H1 (cell line): Measurements from ENCODE around the gene MYH10. TPM values are rescaled to one million over a fixed set of nuclear protein-coding genes. Genes with fewer than 3 reads are reported as not detected.

ENCODE experiments used
- CTCF ChIA-PET: fragments of 300-600 bp; sonication (Branson Sonifier 250); formaldehyde crosslinking; loops from one replicate; lab custom pipeline; 2021; ENCODE audit not compliant: partially characterized antibody; lab: Charles Lee
- POLR2A ChIA-PET: fragments of 300-600 bp; sonication (Branson Sonifier 250); formaldehyde crosslinking; loops from one replicate; lab custom pipeline; 2021; ENCODE audit warnings: inconsistent platforms; ENCODE audit not compliant: partially characterized antibody; lab: Charles Lee
- DNase-seq, 2 experiments: peaks; one replicate each; pipeline versions ENCODE4 v3.0.0 to v3.0.0-alpha.2; 2010 to 2022; ENCODE audit warnings: low spot score in 2 of 2, low read depth in 1 of 2, mixed read lengths in 1 of 2
- FAIRE-seq: peaks from 2 replicates; lab custom pipeline; 2011; peaks lifted over from hg19 to GRCh38; lab: Jason Lieb, UNC
- H2AFZ ChIP-seq: 2 replicates; pipeline ENCODE4 v1.8.1; 2012; ENCODE audit warnings: low read length, inconsistent platforms
- H2AK5ac ChIP-seq: 2 replicates; pipeline ENCODE4 v1.6.1; 2013; ENCODE audit warnings: low read depth, low read length
- H2BK120ac ChIP-seq: replicated peaks from 2 replicates; pipeline ENCODE3; 2013; ENCODE audit warnings: low read depth, low read length, inconsistent platforms
- H2BK12ac ChIP-seq: 2 replicates; pipeline ENCODE4 v1.6.1; 2013; ENCODE audit warnings: low read depth, low read length
- H2BK15ac ChIP-seq: 2 replicates; pipeline ENCODE4 v1.6.1; 2013; ENCODE audit warnings: low read length
- H2BK20ac ChIP-seq: 2 replicates; pipeline ENCODE4 v1.6.1; 2013; ENCODE audit warnings: low read length
- H2BK5ac ChIP-seq: 2 replicates; pipeline ENCODE4 v1.6.1; 2013; ENCODE audit warnings: low read depth, low read length
- H3K14ac ChIP-seq: 2 replicates; pipeline ENCODE4 v1.6.1; 2013; ENCODE audit warnings: inconsistent platforms; ENCODE audit not compliant: insufficient read length
- H3K18ac ChIP-seq: 2 replicates; pipeline ENCODE4 v1.6.1; 2013; ENCODE audit warnings: low read length; ENCODE audit errors: extremely low read depth
- H3K23ac ChIP-seq: 2 replicates; pipeline ENCODE4 v1.6.1; 2013; ENCODE audit warnings: inconsistent platforms; ENCODE audit not compliant: insufficient read length
- H3K23me2 ChIP-seq: 2 replicates; pipeline ENCODE4 v1.6.1; 2013; ENCODE audit warnings: low read depth, low read length
- H3K27ac ChIP-seq: 2 replicates; pipeline ENCODE4 v1.6.1; 2011; ENCODE audit warnings: low read depth, low read length, inconsistent platforms
- H3K27me3 ChIP-seq, 4 experiments: replicated peaks in 1 of 4; 1 replicate in 1 of 4; 2 replicates in 3 of 4; pipeline versions ENCODE4 v1.6.1 to v1.8.1; 2011 to 2013; ENCODE audit warnings: low read length in 3 of 4, mild to moderate bottlenecking in 3 of 4, inconsistent platforms in 2 of 4, mixed read lengths in 2 of 4, moderate library complexity in 1 of 4; ENCODE audit not compliant: control insufficient read depth in 3 of 4, insufficient read depth in 3 of 4; ENCODE audit errors: extremely low read depth in 1 of 4
- H3K36me3 ChIP-seq, 4 experiments: 2 replicates each; pipeline versions ENCODE4 v1.6.1 to v1.8.1; 2011 to 2013; ENCODE audit warnings: mild to moderate bottlenecking in 4 of 4, low read length in 3 of 4, moderate library complexity in 2 of 4, control low read depth in 1 of 4, inconsistent platforms in 1 of 4; ENCODE audit not compliant: insufficient read depth in 4 of 4, control insufficient read depth in 2 of 4
- H3K4ac ChIP-seq: replicated peaks from 2 replicates; pipeline ENCODE3; 2013; ENCODE audit warnings: low read length, low read depth, mixed read lengths, inconsistent platforms; ENCODE audit not compliant: insufficient read length
- H3K4me1 ChIP-seq, 4 experiments: replicated peaks in 1 of 4; 1 replicate in 1 of 4; 2 replicates in 3 of 4; pipeline versions ENCODE4 v1.6.1 to v1.8.1; 2011 to 2013; ENCODE audit warnings: low read length in 3 of 4, inconsistent platforms in 2 of 4, mixed read lengths in 1 of 4; ENCODE audit not compliant: insufficient read depth in 4 of 4, control insufficient read depth in 3 of 4
- H3K4me2 ChIP-seq, 2 experiments: 2 replicates each; pipeline versions ENCODE4 v1.6.1 to v1.8.1; 2011 to 2013; ENCODE audit warnings: low read depth in 2 of 2, low read length in 2 of 2, control low read depth in 1 of 2, inconsistent platforms in 1 of 2, mild to moderate bottlenecking in 1 of 2; ENCODE audit not compliant: insufficient read depth in 1 of 2
- H3K4me3 ChIP-seq, 4 experiments: fragments of 200-600, 300-600 bp in 1 of 4; sonication (generic), shearing (Covaris generic), sonication (Bioruptor Twin) in 1 of 4; 2 replicates each; pipeline versions ENCODE4 v1.5.1 to v1.8.1; 2011 to 2016; ENCODE audit warnings: low read length in 4 of 4, low read depth in 3 of 4, control low read depth in 2 of 4, inconsistent platforms in 2 of 4, mild to moderate bottlenecking in 2 of 4, mixed read lengths in 1 of 4, moderate library complexity in 1 of 4; ENCODE audit not compliant: insufficient read depth in 2 of 4; ENCODE audit errors: extremely low read depth in 1 of 4
- H3K56ac ChIP-seq: replicated peaks from 2 replicates; pipeline ENCODE3; 2013; ENCODE audit warnings: low read depth, mild to moderate bottlenecking, mixed read lengths, low read length, inconsistent platforms; ENCODE audit not compliant: insufficient read length
- H3K79me1 ChIP-seq: 2 replicates; pipeline ENCODE4 v1.6.1; 2013; ENCODE audit warnings: low read depth, low read length, control low read depth
- H3K79me2 ChIP-seq, 2 experiments: 2 replicates each; pipeline versions ENCODE4 v1.6.1 to v1.8.1; 2012 to 2013; ENCODE audit warnings: low read length in 2 of 2, mild to moderate bottlenecking in 2 of 2, inconsistent platforms in 1 of 2; ENCODE audit not compliant: insufficient read depth in 2 of 2, control insufficient read depth in 1 of 2
- H3K9ac ChIP-seq, 4 experiments: replicated peaks in 1 of 4; 1 replicate in 1 of 4; 2 replicates in 3 of 4; pipeline versions ENCODE4 v1.6.1 to v1.8.1; 2011 to 2013; ENCODE audit warnings: low read depth in 3 of 4, low read length in 3 of 4, control low read depth in 2 of 4, mild to moderate bottlenecking in 2 of 4, moderate library complexity in 2 of 4, inconsistent platforms in 1 of 4; ENCODE audit errors: extremely low read depth in 1 of 4
- H3K9me3 ChIP-seq, 2 experiments: 2 replicates each; pipeline versions ENCODE4 v1.6.1 to v1.8.1; 2012 to 2013; ENCODE audit warnings: mild to moderate bottlenecking in 2 of 2, moderate library complexity in 2 of 2, control low read depth in 1 of 2, inconsistent platforms in 1 of 2, low read depth in 1 of 2, low read length in 1 of 2, mixed read lengths in 1 of 2; ENCODE audit not compliant: insufficient read depth in 2 of 2
- H4K20me1 ChIP-seq, 2 experiments: replicated peaks in 1 of 2; 2 replicates each; pipeline versions ENCODE3 to v1.8.1; 2011 to 2013; ENCODE audit warnings: inconsistent platforms in 2 of 2, low read length in 2 of 2, mild to moderate bottlenecking in 1 of 2; ENCODE audit not compliant: insufficient read depth in 2 of 2, control insufficient read depth in 1 of 2
- H4K5ac ChIP-seq: 2 replicates; pipeline ENCODE4 v1.6.1; 2013; ENCODE audit warnings: low read length, low read depth, mixed read lengths, inconsistent platforms; ENCODE audit not compliant: insufficient read length
- H4K8ac ChIP-seq: 2 replicates; pipeline ENCODE4 v1.8.0; 2013; ENCODE audit warnings: mild to moderate bottlenecking, moderate library complexity, low read length, inconsistent platforms; ENCODE audit not compliant: insufficient read depth; ENCODE audit errors: extremely low read depth
- H4K91ac ChIP-seq: replicated peaks from 2 replicates; pipeline ENCODE3; 2013; ENCODE audit warnings: low read length, mixed read lengths, inconsistent platforms; ENCODE audit not compliant: insufficient read length
- CEBPB ChIP-seq: IDR thresholded peaks from 2 replicates; pipeline ENCODE4 v1.6.1; 2012; ENCODE audit warnings: low read depth, low read length
- JUN ChIP-seq: IDR thresholded peaks from 2 replicates; pipeline ENCODE4 v1.6.1; 2011; ENCODE audit warnings: low read depth, mild to moderate bottlenecking, improper control_type of control experiment, low read length
- KDM1A ChIP-seq: fragments of 200-600, 300-600 bp; sonication (generic); IDR thresholded peaks from 2 replicates; pipeline ENCODE4 v1.7.1; 2016; ENCODE audit warnings: mild to moderate bottlenecking, low read length, borderline replicate concordance
- KDM5A ChIP-seq: fragments of 200-600 bp; IDR thresholded peaks from 2 replicates; pipeline ENCODE4 v1.7.1; 2012; ENCODE audit warnings: mild to moderate bottlenecking, low read length, inconsistent platforms, mixed read lengths
- MAFK ChIP-seq: IDR thresholded peaks from 2 replicates; pipeline ENCODE4 v1.6.1; 2012; ENCODE audit warnings: low read depth, mild to moderate bottlenecking, improper control_type of control experiment, low read length
- PHF8 ChIP-seq: fragments of 200-600 bp; sonication (generic); conservative IDR thresholded peaks from 2 replicates; pipeline ENCODE4 v1.7.1; 2012; ENCODE audit warnings: low read depth, mild to moderate bottlenecking, inconsistent platforms, low read length, moderate library complexity
- POLR2AphosphoS5 ChIP-seq: IDR thresholded peaks from 2 replicates; pipeline ENCODE4 v1.6.1; 2011; ENCODE audit warnings: low read depth, low read length
- RNF2 ChIP-seq: fragments of 200-900, 300-1000 bp; sonication (generic); IDR thresholded peaks from 2 replicates; pipeline ENCODE4 v1.7.1; 2016; ENCODE audit warnings: borderline replicate concordance, low read depth, mild to moderate bottlenecking, antibody characterized with exemption, low read length; ENCODE audit not compliant: poor library complexity, severe bottlenecking; ENCODE audit errors: missing control alignments
- RXRA ChIP-seq: IDR thresholded peaks from 2 replicates; pipeline ENCODE4 v1.6.1; 2011; ENCODE audit warnings: low read depth, mild to moderate bottlenecking, low read length, moderate library complexity; ENCODE audit not compliant: insufficient read depth
- SIRT6 ChIP-seq: IDR thresholded peaks from one replicate; pipeline ENCODE4 v1.7.1; 2012; ENCODE audit warnings: low read length, inconsistent platforms
- SRF ChIP-seq: IDR thresholded peaks from 2 replicates; pipeline ENCODE4 v1.6.1; 2011; ENCODE audit warnings: mild to moderate bottlenecking, low read depth, low read length, moderate library complexity
- SUZ12 ChIP-seq: fragments of 200-600 bp; sonication (generic); IDR thresholded peaks from 2 replicates; pipeline ENCODE4 v1.6.1; 2012; ENCODE audit warnings: mild to moderate bottlenecking, inconsistent platforms, low read length, moderate library complexity, mixed read lengths
- TBP ChIP-seq: IDR thresholded peaks from 2 replicates; pipeline ENCODE4 v1.6.1; 2011; ENCODE audit warnings: low read depth, low read length, improper control_type of control experiment
- TCF12 ChIP-seq: IDR thresholded peaks from 2 replicates; pipeline ENCODE4 v1.6.1; 2011; ENCODE audit warnings: low read depth, mild to moderate bottlenecking, low read length
- WGBS, 2 experiments: shearing (Covaris generic) in 1 of 2; methylation state at CpG; one replicate each; pipeline versions ENCODE4 v1.1.6 to v1.1.7; 2013 to 2015; ENCODE audit warnings: low lambda C conversion rate in 2 of 2, mixed read lengths in 2 of 2, inconsistent platforms in 1 of 2, low coverage in 1 of 2, missing lambda C conversion rate in 1 of 2; ENCODE audit not compliant: insufficient replicate concordance in 2 of 2, insufficient coverage in 1 of 2, insufficient read length in 1 of 2; ENCODE audit errors: extremely low coverage in 1 of 2, missing lambda C conversion rate in 1 of 2; 5-methylcytosine and 5-hydroxymethylcytosine counted together
- polyA plus RNA-seq, 7 experiments: library from polyadenylated mRNA; depleted of rRNA in 3 of 7; stranded (reverse) in 5 of 7; unstranded in 2 of 7; fragments of >200 nt in 5 of 7; fragments of 200-250 nt in 2 of 7; gene quantifications; 1 replicate in 5 of 7; 2 replicates in 1 of 7; 4 replicates in 1 of 7; pipeline versions ENCODE4 v1.2.1 to v1.2.3, GENCODE V29; 2011 to 2013; ENCODE audit warnings: missing spikeins in 2 of 7, mixed read lengths in 2 of 7
- total RNA-seq: library from RNA; stranded (reverse); fragmentation: NEBNext Ultra II Directional; extraction: Animal tissue kit (Norgen Biotek cat#: 25700); gene quantifications from 2 replicates; pipeline ENCODE4 v1.2.1, GENCODE V29; 2021

MYH10 gene
- total and polyA plus RNA-seq, 2 of the 8 experiments (the other 6 are each of a cell fraction or from before 2014, with no cell fraction given) = 64.1 to 289 TPM

DNA sequence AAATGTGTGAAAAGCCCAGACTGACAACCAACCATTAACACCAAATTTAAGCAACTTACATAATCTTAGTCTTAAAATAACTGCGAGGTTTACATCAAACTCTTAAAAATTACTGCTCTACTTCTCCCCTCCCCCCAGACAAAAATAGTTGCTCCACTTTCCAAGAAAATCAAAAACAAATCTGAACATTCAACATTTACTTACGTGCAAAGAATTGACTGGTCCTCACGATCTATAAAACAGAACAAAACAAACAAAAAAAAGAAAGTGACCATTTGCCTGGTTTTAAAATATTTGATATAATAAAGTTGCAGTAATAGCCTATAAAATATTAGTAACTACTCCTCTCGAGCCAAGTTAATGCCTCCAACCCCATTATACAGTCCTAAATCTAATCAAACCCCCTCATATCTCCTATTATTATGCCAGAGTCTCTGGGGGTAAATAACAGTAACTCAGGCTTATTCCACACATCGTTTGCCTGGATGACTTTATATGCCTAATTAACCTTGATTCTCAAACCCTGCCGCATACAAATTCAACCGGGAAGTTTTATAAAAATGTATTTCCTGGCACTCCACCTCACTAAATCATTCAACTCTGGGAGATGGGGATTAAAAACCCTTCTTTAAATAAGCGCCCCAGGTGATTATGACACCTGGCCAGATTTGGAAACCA lies 41.5 kb downstream of the MYH10 start:
- no peaks in the 10 kb centered on the region for H3K23me2 ChIP-seq
- H2BK5ac ChIP-seq = no peak overlapping the region
- H3K36me3 ChIP-seq = peaks cover 0 to 21% (median 7%) of the 10 kb centered on the region in 4 experiments; a peak in 6 of 8 replicates
- H3K56ac ChIP-seq = no peak overlapping the region
- 83% methylated on average over 8 of the region's 8 CpGs; no CpG with 5 or more reads in 1 of the 2 experiments for WGBS, 2 experiments
- CTCF ChIA-PET = no interaction called here
- no peak overlapping the region for H3K9ac ChIP-seq
- H4K8ac ChIP-seq = no peak overlapping the region
- no peak overlapping the region for H3K18ac ChIP-seq
- no peaks in the 10 kb centered on the region for H3K4me1 ChIP-seq
- no peak for DNase-seq
- no peaks in the 10 kb centered on the region for H3K27me3 ChIP-seq
- POLR2A ChIA-PET = no interaction called here
- H4K91ac ChIP-seq = no peak overlapping the region
- no peak overlapping the region for H3K4ac ChIP-seq
- H3K27ac ChIP-seq = no peak overlapping the region
- H4K5ac ChIP-seq = no peak overlapping the region
- H2AK5ac ChIP-seq = no peak overlapping the region
- H3K23ac ChIP-seq = no peak overlapping the region
- peaks cover 10% of the 10 kb centered on the region in 2 experiments for H4K20me1 ChIP-seq
- H3K79me2 ChIP-seq = peaks cover 8 to 88% of the 10 kb centered on the region in 2 experiments; a peak in 3 of 4 replicates
- no peaks in the 10 kb centered on the region for H3K9me3 ChIP-seq
- H2BK15ac ChIP-seq = no peak overlapping the region
- peaks cover 4% of the 10 kb centered on the region; the same call in 1 of the 2 replicates for H3K79me1 ChIP-seq
- no peak for FAIRE-seq
- H2BK120ac ChIP-seq = no peak overlapping the region
- H2BK12ac ChIP-seq = no peak overlapping the region
- H3K4me3 ChIP-seq = no peak overlapping the region
- no peak overlapping the region for H2AFZ ChIP-seq
- no peak overlapping the region for H3K14ac ChIP-seq
- H3K4me2 ChIP-seq = no peak overlapping the region
- H2BK20ac ChIP-seq = no peak overlapping the region
- TF ChIP-seq TCF12 (no peak), CEBPB (no peak), RNF2 (no peak), SIRT6 (no peak), TBP (no peak), MAFK (no peak), KDM5A (no peak), PHF8 (no peak), KDM1A (no peak), POLR2AphosphoS5 (no peak), SRF (no peak), RXRA (no peak), SUZ12 (no peak), JUN (no peak)
